Naive thymus-derived CD4-positive, alpha-beta T cell (primary cell): Measurements from ENCODE around the gene MAP7D3. TPM values are rescaled to one million over a fixed set of nuclear protein-coding genes. Genes with fewer than 3 reads are reported as not detected.

Source experiments
- ATAC-seq: fragments of 150-1000 bp; cut with Tn5 transposase; 2 replicates; pipeline ENCODE4 v1.10.0; 2021; ENCODE audit warnings: mild to moderate bottlenecking, moderate library complexity
- CTCF ChIA-PET: fragments of 350-600 bp; sonication (Branson Sonifier 250); formaldehyde crosslinking; loops from one replicate; lab custom pipeline; 2021; ENCODE audit warnings: antibody characterized with exemption; lab: Charles Lee
- POLR2A ChIA-PET: fragments of 350-600 bp; sonication (Branson Sonifier 250); formaldehyde crosslinking; loops from one replicate; lab custom pipeline; 2021; ENCODE audit warnings: antibody characterized with exemption, inconsistent platforms; lab: Charles Lee
- DNase-seq, 9 donors: peaks; one replicate each; pipeline versions ENCODE4 v3.0.0 to v3.0.0-alpha.2; 2020 to 2022; ENCODE audit warnings: mixed read lengths in 1 of 9
- H3K27ac ChIP-seq: one replicate; pipeline ENCODE4 v1.7.0; 2013; ENCODE audit warnings: mild to moderate bottlenecking, low read depth, low read length, moderate library complexity
- H3K27me3 ChIP-seq, 2 donors: one replicate each; pipeline ENCODE4 v1.7.0; 2013; ENCODE audit warnings: low read length in 2 of 2, mild to moderate bottlenecking in 2 of 2, moderate library complexity in 2 of 2; ENCODE audit not compliant: control insufficient read depth in 2 of 2, insufficient read depth in 2 of 2
- H3K36me3 ChIP-seq, 3 experiments: 1 replicate in 2 of 3; 2 replicates in 1 of 3; pipeline ENCODE4 v1.7.0; 2013; ENCODE audit warnings: low read length in 3 of 3, mild to moderate bottlenecking in 3 of 3, moderate library complexity in 1 of 3; ENCODE audit not compliant: insufficient read depth in 3 of 3, control insufficient read depth in 2 of 3
- H3K4me1 ChIP-seq, 2 donors: one replicate each; pipeline ENCODE4 v1.7.0; 2013; ENCODE audit warnings: low read length in 2 of 2, mild to moderate bottlenecking in 2 of 2, moderate library complexity in 1 of 2; ENCODE audit not compliant: control insufficient read depth in 2 of 2, insufficient read depth in 2 of 2
- H3K4me3 ChIP-seq: 2 replicates; pipeline ENCODE4 v1.7.0; 2013; ENCODE audit warnings: mild to moderate bottlenecking, low read length
- H3K9me3 ChIP-seq, 3 experiments: 1 replicate in 2 of 3; 2 replicates in 1 of 3; pipeline ENCODE4 v1.7.0; 2013; ENCODE audit warnings: low read length in 3 of 3; ENCODE audit not compliant: control insufficient read depth in 2 of 3
- H3K27ac Mint-ChIP-seq, 9 donors: one replicate each; pipeline ENCODE4 v1.8.0; 2020 to 2022; ENCODE audit warnings: mixed read lengths in 9 of 9, mild to moderate bottlenecking in 8 of 9, moderate library complexity in 5 of 9, inconsistent platforms in 2 of 9
- H3K27me3 Mint-ChIP-seq, 5 donors: one replicate each; pipeline ENCODE4 v1.8.0; 2021 to 2022; ENCODE audit warnings: mixed read lengths in 5 of 5, mild to moderate bottlenecking in 1 of 5
- H3K36me3 Mint-ChIP-seq, 5 donors: one replicate each; pipeline ENCODE4 v1.8.0; 2020 to 2022; ENCODE audit warnings: mixed read lengths in 5 of 5, mild to moderate bottlenecking in 3 of 5, inconsistent platforms in 1 of 5
- H3K4me1 Mint-ChIP-seq, 7 donors: one replicate each; pipeline ENCODE4 v1.8.0; 2020 to 2022; ENCODE audit warnings: mixed read lengths in 7 of 7, mild to moderate bottlenecking in 3 of 7, inconsistent platforms in 1 of 7
- H3K4me3 Mint-ChIP-seq, 10 donors: one replicate each; pipeline ENCODE4 v1.8.0; 2020 to 2022; ENCODE audit warnings: mild to moderate bottlenecking in 10 of 10, mixed read lengths in 10 of 10, moderate library complexity in 6 of 10, inconsistent platforms in 2 of 10
- H3K9me3 Mint-ChIP-seq, 11 donors: one replicate each; pipeline ENCODE4 v1.8.0; 2020 to 2022; ENCODE audit warnings: mixed read lengths in 11 of 11, mild to moderate bottlenecking in 4 of 11, inconsistent platforms in 1 of 11, moderate library complexity in 1 of 11
- intact Hi-C, 2 donors: fragments of 100-400 bp; cut with micrococcal nuclease; formaldehyde crosslinking; loops; one replicate each; pipeline ENCODE4 v1.15.1; 2023
- polyA plus RNA-seq, 2 donors: library from polyadenylated mRNA; unstranded; fragments of 300-500 nt; fragmentation: Illumina TruSeq; gene quantifications; one replicate each; pipeline ENCODE4 v1.2.3, GENCODE V29; 2021
- total RNA-seq, 6 experiments: library from RNA in 5 of 6; stranded (reverse) in 5 of 6; gene quantifications; 1 replicate in 5 of 6; 2 replicates in 1 of 6; pipeline ENCODE4 v1.2.3 and lab custom pipeline; 2021 to 2026

MAP7D3 gene
- total and polyA plus RNA-seq, 7 experiments from 2014 or later = 4.4 to 15.8 (median 6.3) TPM

GRCh38 chrX:136204571-136204970 is 46.6 kb downstream of the MAP7D3 start:
- H3K4me3 Mint-ChIP-seq = peak overlapping the region in 5 of 10 donors; percentile 11 to 48 (median 42)
- no peaks in the 10 kb centered on the region for H3K27me3 Mint-ChIP-seq
- Histone ChIP-seq H3K9me3 (no peaks in the 10 kb centered on the region), H3K4me3 (no peak overlapping the region), H3K27ac (no peak overlapping the region), H3K36me3 (peaks cover 0 to 12% (median 0%) of the 10 kb centered on the region in 3 experiments), H3K4me1 (peaks cover 22 to 28% of the 10 kb centered on the region in 2 donors), H3K27me3 (no peaks in the 10 kb centered on the region)
- peaks cover 10 to 40% (median 27%) of the 10 kb centered on the region in 7 donors for H3K4me1 Mint-ChIP-seq
- no peaks in the 10 kb centered on the region for H3K9me3 Mint-ChIP-seq
- intact Hi-C loops = loop anchor here (5.0 to 10.0 kb wide), 2 partner anchors 42 to 60 kb away; partner anchors contain the start of gene FHL1 (in 1 of the 2)
- peak; percentile 79 for ATAC-seq
- CTCF ChIA-PET = interaction anchor here (1.1 kb wide), 1 partner anchor 176 kb away, joined by 5 read pairs; no protein-coding TSS in a partner anchor
- POLR2A ChIA-PET = no interaction called here
- DNase-seq = peak in 2 of 9 donors; percentile 23 to 26
- H3K27ac Mint-ChIP-seq = peak overlapping the region in 8 of 9 donors; percentile 51 to 82 (median 70)
- H3K36me3 Mint-ChIP-seq = peaks cover 0 to 6% (median 0%) of the 10 kb centered on the region in 5 donors

GRCh38 chrX:136203951-136204350 is 47.2 kb downstream of the MAP7D3 start:
- intact Hi-C loops = loop anchor here (5.0 to 10.0 kb wide), 2 partner anchors 42 to 59 kb away; partner anchors contain the start of gene FHL1 (in 1 of the 2)
- peaks cover 0 to 6% (median 0%) of the 10 kb centered on the region in 5 donors for H3K36me3 Mint-ChIP-seq
- ChIA-PET CTCF (interaction anchor here (1.1 kb wide), 1 partner anchor 175 kb away, joined by 5 read pairs; no protein-coding TSS in a partner anchor), POLR2A (no interaction called here)
- Histone ChIP-seq H3K27ac (no peak overlapping the region), H3K9me3 (no peaks in the 10 kb centered on the region), H3K4me1 (peaks cover 22 to 28% of the 10 kb centered on the region in 2 donors), H3K4me3 (no peak overlapping the region), H3K27me3 (no peaks in the 10 kb centered on the region), H3K36me3 (peaks cover 0 to 12% (median 0%) of the 10 kb centered on the region in 3 experiments)
- H3K9me3 Mint-ChIP-seq = no peaks in the 10 kb centered on the region
- ATAC-seq (no peak), DNase-seq (no peak)
- no peak overlapping the region for H3K4me3 Mint-ChIP-seq
- peak overlapping the region in 6 of 9 donors; percentile 19 to 82 (median 54) for H3K27ac Mint-ChIP-seq
- H3K27me3 Mint-ChIP-seq = no peaks in the 10 kb centered on the region
- peaks cover 9 to 40% (median 27%) of the 10 kb centered on the region in 7 donors for H3K4me1 Mint-ChIP-seq

GRCh38 chrX:136203438-136203837 is 47.8 kb downstream of the MAP7D3 start:
- Histone ChIP-seq H3K9me3 (no peaks in the 10 kb centered on the region), H3K27ac (no peak overlapping the region), H3K36me3 (peaks cover 0 to 12% (median 0%) of the 10 kb centered on the region in 3 experiments), H3K4me3 (no peak overlapping the region), H3K4me1 (peaks cover 22 to 28% of the 10 kb centered on the region in 2 donors), H3K27me3 (no peaks in the 10 kb centered on the region)
- peaks cover 0 to 6% (median 0%) of the 10 kb centered on the region in 5 donors for H3K36me3 Mint-ChIP-seq
- H3K4me3 Mint-ChIP-seq = peak overlapping the region in 1 of 10 donors; percentile 21
- H3K4me1 Mint-ChIP-seq = peaks cover 9 to 40% (median 27%) of the 10 kb centered on the region in 7 donors
- peak overlapping the region in 8 of 9 donors; percentile 17 to 73 (median 56) for H3K27ac Mint-ChIP-seq
- intact Hi-C loops = loop anchor here (5.0 to 10.0 kb wide), 2 partner anchors 41 to 59 kb away; partner anchors contain the start of gene FHL1 (in 1 of the 2)
- CTCF ChIA-PET = interaction anchor here (1.2 kb wide), 1 partner anchor 40 kb away, joined by 5 read pairs; no protein-coding TSS in a partner anchor
- POLR2A ChIA-PET = no interaction called here
- DNase-seq = peak in 1 of 9 donors; percentile 11
- peak; percentile 46 for ATAC-seq
- H3K27me3 Mint-ChIP-seq = no peaks in the 10 kb centered on the region
- H3K9me3 Mint-ChIP-seq = no peaks in the 10 kb centered on the region

GRCh38 chrX:136202889-136203288 is 48.3 kb downstream of the MAP7D3 start:
- ATAC-seq = no peak
- Mint-ChIP-seq H3K27ac (peak overlapping the region in 6 of 9 donors; percentile 17 to 73 (median 50)), H3K36me3 (peaks cover 0 to 6% (median 0%) of the 10 kb centered on the region in 5 donors), H3K4me3 (no peak overlapping the region), H3K27me3 (no peaks in the 10 kb centered on the region), H3K4me1 (peaks cover 9 to 40% (median 27%) of the 10 kb centered on the region in 7 donors), H3K9me3 (no peaks in the 10 kb centered on the region)
- Histone ChIP-seq H3K36me3 (peaks cover 0 to 9% (median 0%) of the 10 kb centered on the region in 3 experiments), H3K4me3 (no peak overlapping the region), H3K9me3 (no peaks in the 10 kb centered on the region), H3K4me1 (peaks cover 22 to 28% of the 10 kb centered on the region in 2 donors), H3K27me3 (no peaks in the 10 kb centered on the region), H3K27ac (no peak overlapping the region)
- no peak for DNase-seq
- CTCF ChIA-PET = interaction anchor here (1.2 kb wide), 1 partner anchor 39 kb away, joined by 5 read pairs; no protein-coding TSS in a partner anchor
- intact Hi-C loops = loop anchor here (5.0 to 10.0 kb wide), 2 partner anchors 41 to 58 kb away; partner anchors contain the start of gene FHL1 (in 1 of the 2)
- POLR2A ChIA-PET = no interaction called here

GRCh38 chrX:136201601-136202000 is 49.6 kb downstream of the MAP7D3 start:
- Histone ChIP-seq H3K27me3 (no peaks in the 10 kb centered on the region), H3K27ac (no peak overlapping the region), H3K9me3 (no peaks in the 10 kb centered on the region), H3K36me3 (no peaks in the 10 kb centered on the region), H3K4me1 (peaks cover 22 to 28% of the 10 kb centered on the region in 2 donors), H3K4me3 (no peak overlapping the region)
- ATAC-seq = no peak
- H3K27ac Mint-ChIP-seq = no peak overlapping the region
- no peak for DNase-seq
- H3K4me1 Mint-ChIP-seq = peaks cover 9 to 40% (median 27%) of the 10 kb centered on the region in 7 donors
- POLR2A ChIA-PET = no interaction called here
- no peak overlapping the region for H3K4me3 Mint-ChIP-seq
- H3K27me3 Mint-ChIP-seq = no peaks in the 10 kb centered on the region
- intact Hi-C loops = loop anchor here (2.0 to 10.0 kb wide), 3 partner anchors 39 to 173 kb away; partner anchors contain the start of gene FHL1 (in 1 of the 2)
- H3K36me3 Mint-ChIP-seq = no peaks in the 10 kb centered on the region
- no peaks in the 10 kb centered on the region for H3K9me3 Mint-ChIP-seq
- CTCF ChIA-PET = no interaction called here

- ATAC-seq = peak; percentile 42
- no peaks in the 10 kb centered on the region for H3K9me3 Mint-ChIP-seq
- CTCF ChIA-PET = no interaction called here
Measured at GRCh38 chrX:136200466-136200865, 50.7 kb downstream of the MAP7D3 start.

More at GRCh38 chrX:136200466-136200865, 50.7 kb downstream of the MAP7D3 start:
- peaks cover 4 to 47% (median 30%) of the 10 kb centered on the region in 7 donors for H3K4me1 Mint-ChIP-seq
- Histone ChIP-seq H3K9me3 (no peaks in the 10 kb centered on the region), H3K27me3 (no peaks in the 10 kb centered on the region), H3K36me3 (no peaks in the 10 kb centered on the region), H3K4me3 (no peak overlapping the region), H3K27ac (no peak overlapping the region), H3K4me1 (peaks cover 22 to 26% of the 10 kb centered on the region in 2 donors)
- H3K36me3 Mint-ChIP-seq = peaks cover 0 to 1% (median 0%) of the 10 kb centered on the region in 5 donors
- H3K27me3 Mint-ChIP-seq = no peaks in the 10 kb centered on the region
- H3K4me3 Mint-ChIP-seq = no peak overlapping the region
- intact Hi-C loops = loop anchor here (1.0 to 10.0 kb wide), 5 partner anchors 34 to 172 kb away; partner anchors contain the start of gene FHL1 (in 1 of the 2)
- POLR2A ChIA-PET = no interaction called here
- no peak overlapping the region for H3K27ac Mint-ChIP-seq
- DNase-seq = peak in 1 of 9 donors; percentile 10
